ENCODE results near the gene ZMYND8.
"Not testable (repeated sequence)": the region's sequence is repeated elsewhere in the genome, so short reads cannot be mapped to it uniquely, and the experiment has no call there.

The ZMYND8 gene

GRCh38 chr20:47243532-47244305 is 112.8 kb downstream of the ZMYND8 start:
- DNase-seq, result no peak

- no peak for DNase-seq
These were observed 113.5 kb downstream of the ZMYND8 start for GRCh38 chr20:47243003-47243402.

GRCh38 chr20:47241345-47241781 is 115.1 kb downstream of the ZMYND8 start:
- no peak for DNase-seq

GRCh38 chr20:47240096-47240495 is 116.4 kb downstream of the ZMYND8 start:
- not testable (repeated sequence) for DNase-seq

GRCh38 chr20:47239719-47240067 is 116.8 kb downstream of the ZMYND8 start:
- DNase-seq, result no peak

- no peak for DNase-seq
These were observed 117.5 kb downstream of the ZMYND8 start for GRCh38 chr20:47238780-47239718.

- DNase-seq, result no peak
These were observed 118.8 kb downstream of the ZMYND8 start for GRCh38 chr20:47237715-47238114.

- DNase-seq, result no peak
These were observed 119.9 kb downstream of the ZMYND8 start for GRCh38 chr20:47236639-47236900.

- no peak for DNase-seq
These were observed 120.5 kb downstream of the ZMYND8 start for GRCh38 chr20:47235853-47236638.

- no peak for DNase-seq
These were observed 121.4 kb downstream of the ZMYND8 start for GRCh38 chr20:47235111-47235510.

- DNase-seq, result no peak
These were observed 122.9 kb downstream of the ZMYND8 start for GRCh38 chr20:47233333-47234188.

- no peak for DNase-seq
These were observed 124.0 kb downstream of the ZMYND8 start for GRCh38 chr20:47232518-47232917.

GRCh38 chr20:47231382-47232039 is 125.0 kb downstream of the ZMYND8 start:
- no peak for DNase-seq

- no peak for DNase-seq
These were observed 125.7 kb downstream of the ZMYND8 start for GRCh38 chr20:47230811-47231256.

- no peak for DNase-seq
These were observed 127.8 kb downstream of the ZMYND8 start for GRCh38 chr20:47228654-47229053.

GRCh38 chr20:47227576-47227975 is 128.9 kb downstream of the ZMYND8 start:
- DNase-seq, result no peak

- no peak for DNase-seq
These were observed 129.4 kb downstream of the ZMYND8 start for GRCh38 chr20:47227119-47227518.

- DNase-seq, result no peak
These were observed 131.0 kb downstream of the ZMYND8 start for GRCh38 chr20:47225458-47225857.

- no peak for DNase-seq
These were observed 131.6 kb downstream of the ZMYND8 start for GRCh38 chr20:47224857-47225256.

GRCh38 chr20:47224300-47224791 is 132.2 kb downstream of the ZMYND8 start:
- no peak for DNase-seq

- DNase-seq, result no peak
These were observed 132.6 kb downstream of the ZMYND8 start for GRCh38 chr20:47223896-47224295.

Measured in hematopoietic multipotent progenitor cell treated with erythropoietin and hydrocortisone succinate and interleukin-3 and kit ligand, for 6 days (in vitro differentiated cells).